ENCODE measurements around the gene MEST. TPM values are rescaled to one million over a fixed set of nuclear protein-coding genes. Genes with fewer than 3 reads are reported as not detected.

The MEST gene
- polyA plus RNA-seq, 1 of the 3 experiments (the other 2 are of a cell fraction) = 36.7 TPM

DNA sequence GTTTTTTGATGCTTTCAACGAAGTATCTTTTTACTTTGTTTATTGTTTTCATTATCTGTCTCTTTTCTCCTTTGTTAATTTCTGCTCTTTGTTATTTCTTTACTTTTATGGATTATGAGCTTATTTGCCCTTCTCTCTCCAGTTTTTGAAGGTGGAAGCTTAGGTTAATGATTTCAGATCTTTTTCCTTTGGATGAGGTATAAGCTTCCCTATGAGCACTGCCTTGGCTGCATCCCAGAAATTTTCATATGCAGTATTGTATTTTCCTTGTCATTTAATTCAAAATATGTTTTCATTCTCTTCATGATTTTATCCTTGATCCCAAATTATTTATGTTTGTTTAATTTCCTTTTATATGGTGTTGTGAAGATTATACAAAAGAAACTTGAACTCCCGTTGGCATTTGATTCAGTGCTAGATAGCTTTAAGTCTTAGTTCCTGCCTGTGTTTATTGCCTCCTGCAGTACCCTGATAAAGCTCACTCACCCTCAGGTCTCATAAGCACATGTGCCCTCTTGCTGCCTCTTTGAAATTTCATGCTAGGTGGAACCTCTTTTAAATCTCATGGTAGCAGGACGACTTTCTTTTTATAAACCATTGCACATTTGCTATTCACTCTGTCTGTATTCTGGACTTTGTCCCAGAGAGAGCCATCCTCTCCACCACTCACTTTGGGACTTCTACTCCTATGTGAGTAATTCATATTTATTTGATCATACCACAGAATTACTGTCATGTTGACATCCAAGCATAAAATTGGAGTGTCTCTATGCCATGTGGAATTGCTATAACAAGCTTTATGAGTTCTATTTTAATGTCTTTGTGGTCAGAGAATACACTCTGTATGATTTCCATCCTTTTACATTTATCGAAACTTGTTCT is 28.1 kb upstream of the MEST start:
- Histone ChIP-seq H3F3A (replicated peaks; ENCODE audit: insufficient read depth) (no peaks in the 10 kb centered on the region), H3K4me3 (ENCODE audit: low read depth in 2 of 2, low read length in 1 of 2) (no peak overlapping the region), H3K27ac (ENCODE audit: low read depth in 2 of 2, low read length in 1 of 2) (no peak overlapping the region), H4K20me1 (ENCODE audit: insufficient read depth) (no peaks in the 10 kb centered on the region), H3K36me3 (replicated peaks in 1 of 2; ENCODE audit: control insufficient read depth in 1 of 2, insufficient read depth in 2 of 2, low read length in 1 of 2) (no peaks in the 10 kb centered on the region), H3K4me2 (no peak overlapping the region), H3K4me1 (ENCODE audit: control insufficient read depth in 1 of 2, insufficient read depth in 2 of 2, low read depth in 1 of 2, low read length in 1 of 2) (no peaks in the 10 kb centered on the region), H3K9me2 (no peaks in the 10 kb centered on the region), H3K79me2 (ENCODE audit: insufficient read depth) (no peaks in the 10 kb centered on the region), H3K9me3 (peaks cover 5% of the 10 kb centered on the region; the same call in 1 of the 2 replicates), H2AFZ (ENCODE audit: low read depth) (no peak overlapping the region), H3K9ac (no peak overlapping the region), H3K27me3 (ENCODE audit: insufficient read depth) (no peaks in the 10 kb centered on the region)
- no peak for DNase-seq
- TF ChIP-seq CHD2 (IDR thresholded peaks at IDR 0.05; ENCODE audit: low read length, partially characterized antibody) = no peak
- no peak for TF ChIP-seq YY1 (IDR thresholded peaks at IDR 0.05; ENCODE audit: low read depth)
- no peak for TF ChIP-seq RXRA (IDR thresholded peaks at IDR 0.05; ENCODE audit: borderline replicate concordance, low read depth)
- TF ChIP-seq RFX5 (IDR thresholded peaks at IDR 0.05; ENCODE audit: low read length) = no peak
- WGBS (ENCODE audit: low lambda C conversion rate) = 38% methylated on average over 4 of the region's 4 CpGs
- CTCF ChIA-PET = interaction anchor here (0.9 to 1.3 kb wide), 3 partner anchors 9 to 393 kb away, joined by 3 to 4 read pairs (median 3); no protein-coding TSS in a partner anchor
- POLR2A ChIA-PET = no interaction called here

- Histone ChIP-seq H3K36me3 (replicated peaks in 1 of 2; ENCODE audit: control insufficient read depth in 1 of 2, insufficient read depth in 2 of 2, low read length in 1 of 2) (no peaks in the 10 kb centered on the region), H3K27ac (ENCODE audit: low read depth in 2 of 2, low read length in 1 of 2) (no peak overlapping the region), H3K4me2 (no peak overlapping the region), H3K4me1 (ENCODE audit: control insufficient read depth in 1 of 2, insufficient read depth in 2 of 2, low read depth in 1 of 2, low read length in 1 of 2) (no peaks in the 10 kb centered on the region), H3K27me3 (ENCODE audit: insufficient read depth) (no peaks in the 10 kb centered on the region), H3K4me3 (ENCODE audit: low read depth in 2 of 2, low read length in 1 of 2) (no peak overlapping the region), H3K9me3 (no peaks in the 10 kb centered on the region), H2AFZ (ENCODE audit: low read depth) (no peak overlapping the region), H4K20me1 (ENCODE audit: insufficient read depth) (no peaks in the 10 kb centered on the region), H3K79me2 (ENCODE audit: insufficient read depth) (no peaks in the 10 kb centered on the region), H3K9ac (no peak overlapping the region), H3F3A (replicated peaks; ENCODE audit: insufficient read depth) (no peaks in the 10 kb centered on the region), H3K9me2 (no peaks in the 10 kb centered on the region)
- TF ChIP-seq TEAD4 (IDR thresholded peaks at IDR 0.05; ENCODE audit: borderline replicate concordance, insufficient read depth) = no peak
- no peak for TF ChIP-seq RCOR1 (IDR thresholded peaks at IDR 0.05; ENCODE audit: low read length)
- TF ChIP-seq YY1 (IDR thresholded peaks at IDR 0.05; ENCODE audit: low read depth) = no peak
- no peak for TF ChIP-seq FOXJ3 (CRISPR knock-in tag; IDR thresholded peaks at IDR 0.05)
- no peak for TF ChIP-seq IRF3 (IDR thresholded peaks at IDR 0.05; ENCODE audit: low read depth, low read length)
- TF ChIP-seq TAF1 (IDR thresholded peaks at IDR 0.05; ENCODE audit: borderline replicate concordance, low read depth, low read length) = no peak
- no peak for TF ChIP-seq TCF12 (IDR thresholded peaks at IDR 0.05)
- no peak for TF ChIP-seq USF1 (IDR thresholded peaks at IDR 0.05; ENCODE audit: borderline replicate concordance, low read depth)
- no peak for TF ChIP-seq SMC3 (IDR thresholded peaks at IDR 0.05; ENCODE audit: low read depth, low read length)
- TF ChIP-seq CHD2 (IDR thresholded peaks at IDR 0.05; ENCODE audit: low read length, partially characterized antibody) = no peak
- TF ChIP-seq NFIC (IDR thresholded peaks at IDR 0.05; ENCODE audit: borderline replicate concordance) = no peak
- no peak for TF ChIP-seq EP300 (IDR thresholded peaks at IDR 0.05; ENCODE audit: borderline replicate concordance in 1 of 2, low read depth in 1 of 2, low read length in 1 of 2)
- DNase-seq = no peak
- CTCF ChIA-PET = no interaction called here
- 26% methylated on average over 1 of the region's 1 CpG for WGBS (ENCODE audit: low lambda C conversion rate)
- POLR2A ChIA-PET = interaction anchor here (0.6 kb wide), 1 partner anchor 18 kb away, joined by 4 read pairs; no protein-coding TSS in a partner anchor
These were observed 23.3 kb upstream of the MEST start for GRCh38 chr7:130468612-130469011.

Data from SK-N-SH (cell line).